ENCODE measurements around the gene SAA1. TPM values are rescaled to one million over a fixed set of nuclear protein-coding genes. Genes with fewer than 3 reads are reported as not detected.
"Not testable (repeated sequence)": the region's sequence is repeated elsewhere in the genome, so short reads cannot be mapped to it uniquely, and the experiment has no call there.

SAA1 gene
- total RNA-seq, 1 experiment from 2014 or later = 7.9 TPM

- CTCF ChIA-PET = no interaction called here
- POLR2A ChIA-PET = no interaction called here
- BruUV-seq (replicated peaks) = no TSS peak
- no peaks in the 10 kb centered on the region for H3K36me3 ChIP-seq (ENCODE audit: control insufficient read depth, insufficient read depth, low read length)
- intact Hi-C loops (cut with micrococcal nuclease; ENCODE audit: unreplicated experiment) (no loop called here), in situ Hi-C loops (cut with HindIII; ENCODE audit: low pct_unique_long_range_greater_than_20kb, low sequenced_read_pairs) (no loop called here)
- ATAC-seq (no peak), DNase-seq (ENCODE audit: low read depth, low spot score) (no peak)
- no peaks in the 10 kb centered on the region for H3K9me3 ChIP-seq (ENCODE audit: control insufficient read depth, insufficient read depth, low read depth, low read length)
- H3K27ac ChIP-seq (ENCODE audit: low read length) = no peak overlapping the region
- no peak overlapping the region for H3K4me3 ChIP-seq (ENCODE audit: low read depth in 2 of 2, low read length in 2 of 2)
- TF ChIP-seq, protein P1, sequence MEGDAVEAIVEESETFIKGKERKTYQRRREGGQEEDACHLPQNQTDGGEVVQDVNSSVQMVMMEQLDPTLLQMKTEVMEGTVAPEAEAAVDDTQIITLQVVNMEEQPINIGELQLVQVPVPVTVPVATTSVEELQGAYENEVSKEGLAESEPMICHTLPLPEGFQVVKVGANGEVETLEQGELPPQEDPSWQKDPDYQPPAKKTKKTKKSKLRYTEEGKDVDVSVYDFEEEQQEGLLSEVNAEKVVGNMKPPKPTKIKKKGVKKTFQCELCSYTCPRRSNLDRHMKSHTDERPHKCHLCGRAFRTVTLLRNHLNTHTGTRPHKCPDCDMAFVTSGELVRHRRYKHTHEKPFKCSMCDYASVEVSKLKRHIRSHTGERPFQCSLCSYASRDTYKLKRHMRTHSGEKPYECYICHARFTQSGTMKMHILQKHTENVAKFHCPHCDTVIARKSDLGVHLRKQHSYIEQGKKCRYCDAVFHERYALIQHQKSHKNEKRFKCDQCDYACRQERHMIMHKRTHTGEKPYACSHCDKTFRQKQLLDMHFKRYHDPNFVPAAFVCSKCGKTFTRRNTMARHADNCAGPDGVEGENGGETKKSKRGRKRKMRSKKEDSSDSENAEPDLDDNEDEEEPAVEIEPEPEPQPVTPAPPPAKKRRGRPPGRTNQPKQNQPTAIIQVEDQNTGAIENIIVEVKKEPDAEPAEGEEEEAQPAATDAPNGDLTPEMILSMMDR (IDR thresholded peaks at IDR 0.05) = no peak
- TF ChIP-seq SIN3A (IDR thresholded peaks at IDR 0.05; ENCODE audit: borderline replicate concordance, insufficient read depth, low read depth, low read length) (no peak), POLR2AphosphoS5 (IDR thresholded peaks at IDR 0.05; ENCODE audit: low read depth, low read length) (no peak), TCF7L2 (IDR thresholded peaks at IDR 0.05; ENCODE audit: low read depth, low read length) (no peak)
- TF ChIP-seq, protein P2, sequence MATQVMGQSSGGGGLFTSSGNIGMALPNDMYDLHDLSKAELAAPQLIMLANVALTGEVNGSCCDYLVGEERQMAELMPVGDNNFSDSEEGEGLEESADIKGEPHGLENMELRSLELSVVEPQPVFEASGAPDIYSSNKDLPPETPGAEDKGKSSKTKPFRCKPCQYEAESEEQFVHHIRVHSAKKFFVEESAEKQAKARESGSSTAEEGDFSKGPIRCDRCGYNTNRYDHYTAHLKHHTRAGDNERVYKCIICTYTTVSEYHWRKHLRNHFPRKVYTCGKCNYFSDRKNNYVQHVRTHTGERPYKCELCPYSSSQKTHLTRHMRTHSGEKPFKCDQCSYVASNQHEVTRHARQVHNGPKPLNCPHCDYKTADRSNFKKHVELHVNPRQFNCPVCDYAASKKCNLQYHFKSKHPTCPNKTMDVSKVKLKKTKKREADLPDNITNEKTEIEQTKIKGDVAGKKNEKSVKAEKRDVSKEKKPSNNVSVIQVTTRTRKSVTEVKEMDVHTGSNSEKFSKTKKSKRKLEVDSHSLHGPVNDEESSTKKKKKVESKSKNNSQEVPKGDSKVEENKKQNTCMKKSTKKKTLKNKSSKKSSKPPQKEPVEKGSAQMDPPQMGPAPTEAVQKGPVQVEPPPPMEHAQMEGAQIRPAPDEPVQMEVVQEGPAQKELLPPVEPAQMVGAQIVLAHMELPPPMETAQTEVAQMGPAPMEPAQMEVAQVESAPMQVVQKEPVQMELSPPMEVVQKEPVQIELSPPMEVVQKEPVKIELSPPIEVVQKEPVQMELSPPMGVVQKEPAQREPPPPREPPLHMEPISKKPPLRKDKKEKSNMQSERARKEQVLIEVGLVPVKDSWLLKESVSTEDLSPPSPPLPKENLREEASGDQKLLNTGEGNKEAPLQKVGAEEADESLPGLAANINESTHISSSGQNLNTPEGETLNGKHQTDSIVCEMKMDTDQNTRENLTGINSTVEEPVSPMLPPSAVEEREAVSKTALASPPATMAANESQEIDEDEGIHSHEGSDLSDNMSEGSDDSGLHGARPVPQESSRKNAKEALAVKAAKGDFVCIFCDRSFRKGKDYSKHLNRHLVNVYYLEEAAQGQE (IDR thresholded peaks at IDR 0.05; ENCODE audit: insufficient read depth in 1 of 2, low read depth in 2 of 2, low read length in 1 of 2) = no peak
- H3K27me3 ChIP-seq (ENCODE audit: control insufficient read depth, insufficient read depth, low read length) = no peaks in the 10 kb centered on the region; the same call in 1 of the 2 replicates
- H3K4me1 ChIP-seq (ENCODE audit: control insufficient read depth, insufficient read depth, low read length) = no peaks in the 10 kb centered on the region
These were observed 6.8 kb upstream of the SAA1 start for GRCh38 chr11:18259259-18259658.

DNA sequence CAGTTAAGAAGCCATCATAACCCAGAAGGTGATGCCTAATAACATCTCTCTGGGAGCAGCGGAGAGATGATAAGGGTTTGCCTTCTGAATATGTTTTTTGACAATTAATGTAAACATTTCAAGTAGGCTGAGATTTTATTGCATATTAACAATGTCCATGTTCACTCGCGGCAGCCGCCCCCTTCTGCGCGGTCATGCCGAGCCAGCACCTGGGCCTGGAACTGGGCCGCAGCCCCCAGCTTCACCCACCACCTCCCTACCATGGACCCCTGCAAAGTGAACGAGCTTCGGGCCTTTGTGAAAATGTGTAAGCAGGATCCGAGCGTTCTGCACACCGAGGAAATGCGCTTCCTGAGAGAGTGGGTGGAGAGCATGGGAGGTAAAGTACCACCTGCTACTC is 4.3 kb upstream of the SAA1 start:
- Histone ChIP-seq H3K9me3 (ENCODE audit: control insufficient read depth, insufficient read depth, low read depth, low read length) (no peaks in the 10 kb centered on the region), H3K27me3 (ENCODE audit: control insufficient read depth, insufficient read depth, low read length) (no peaks in the 10 kb centered on the region; the same call in 1 of the 2 replicates), H3K27ac (ENCODE audit: low read length) (no peak overlapping the region), H3K4me1 (ENCODE audit: control insufficient read depth, insufficient read depth, low read length) (no peaks in the 10 kb centered on the region), H3K4me3 (ENCODE audit: low read depth in 2 of 2, low read length in 2 of 2) (no peak overlapping the region), H3K36me3 (ENCODE audit: control insufficient read depth, insufficient read depth, low read length) (no peaks in the 10 kb centered on the region)
- CTCF ChIA-PET = no interaction called here
- DNase-seq (ENCODE audit: low read depth, low spot score) (no peak), ATAC-seq (no peak)
- TF ChIP-seq, protein P1 (IDR thresholded peaks at IDR 0.05) = no peak
- no peak for TF ChIP-seq POLR2AphosphoS5 (IDR thresholded peaks at IDR 0.05; ENCODE audit: low read depth, low read length)
- TF ChIP-seq, protein P2 (IDR thresholded peaks at IDR 0.05; ENCODE audit: insufficient read depth in 1 of 2, low read depth in 2 of 2, low read length in 1 of 2) = no peak
- no peak for TF ChIP-seq SIN3A (IDR thresholded peaks at IDR 0.05; ENCODE audit: borderline replicate concordance, insufficient read depth, low read depth, low read length)
- no peak for TF ChIP-seq TCF7L2 (IDR thresholded peaks at IDR 0.05; ENCODE audit: low read depth, low read length)
- in situ Hi-C loops (cut with HindIII; ENCODE audit: low pct_unique_long_range_greater_than_20kb, low sequenced_read_pairs) = no loop called here
- no TSS peak for BruUV-seq (replicated peaks)
- POLR2A ChIA-PET = no interaction called here
- intact Hi-C loops (cut with micrococcal nuclease; ENCODE audit: unreplicated experiment) = no loop called here

DNA sequence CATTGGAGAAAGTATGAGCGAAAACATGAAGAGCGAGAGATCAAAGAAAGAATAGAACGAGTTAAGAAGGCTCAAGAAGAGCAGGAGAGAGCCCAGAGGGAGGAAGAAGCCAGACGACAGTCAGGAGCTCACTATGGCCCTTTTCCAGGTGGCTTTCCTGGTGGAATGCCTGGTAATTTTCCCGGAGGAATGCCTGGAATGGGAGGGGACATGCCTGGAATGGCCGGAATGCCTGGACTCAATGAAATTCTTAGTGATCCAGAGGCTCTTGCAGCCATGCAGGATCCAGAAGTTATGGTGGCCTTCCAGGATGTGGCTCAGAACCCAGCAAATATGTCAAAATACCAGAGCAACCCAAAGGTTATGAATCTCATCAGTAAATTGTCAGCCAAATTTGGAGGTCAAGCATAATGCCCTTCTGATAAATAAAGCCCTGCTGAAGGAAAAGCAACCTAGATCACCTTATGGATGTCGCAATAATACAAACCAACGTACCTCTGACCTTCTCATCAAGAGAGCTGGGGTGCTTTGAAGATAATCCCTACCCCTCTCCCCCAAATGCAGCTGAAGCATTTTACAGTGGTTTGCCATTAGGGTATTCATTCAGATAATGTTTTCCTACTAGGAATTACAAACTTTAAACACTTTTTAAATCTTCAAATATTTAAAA is 3.2 kb upstream of the SAA1 start:
- H3K27ac ChIP-seq (ENCODE audit: low read length); H3K4me3 ChIP-seq (ENCODE audit: low read depth in 2 of 2, low read length in 2 of 2); H3K27me3 ChIP-seq (ENCODE audit: control insufficient read depth, insufficient read depth, low read length); BruUV-seq (replicated peaks); H3K4me1 ChIP-seq (ENCODE audit: control insufficient read depth, insufficient read depth, low read length); ATAC-seq; intact Hi-C loops (cut with micrococcal nuclease; ENCODE audit: unreplicated experiment); CTCF ChIA-PET; H3K36me3 ChIP-seq (ENCODE audit: control insufficient read depth, insufficient read depth, low read length); in situ Hi-C loops (cut with HindIII; ENCODE audit: low pct_unique_long_range_greater_than_20kb, low sequenced_read_pairs); H3K9me3 ChIP-seq (ENCODE audit: control insufficient read depth, insufficient read depth, low read depth, low read length); POLR2A ChIA-PET; DNase-seq (ENCODE audit: low read depth, low spot score): not testable (repeated sequence)
